Endometrial microvascular endothelial cells (primary cell): ENCODE results near the gene OBP2A. TPM values are rescaled to one million over a fixed set of nuclear protein-coding genes. Genes with fewer than 3 reads are reported as not detected.

Experiments
- in situ Hi-C: cut with HindIII; loops from 2 replicates; pipeline ENCODE4 v1.10.0; 2017; ENCODE audit warnings: low sequenced_read_pairs, low pct_unique_long_range_greater_than_20kb; ENCODE audit errors: inconsistent ontology term
- total RNA-seq: library from RNA; depleted of rRNA; stranded (reverse); fragments of >200 nt; gene quantifications from one replicate; pipeline ENCODE4 v1.2.3, GENCODE V29; 2015; ENCODE audit errors: inconsistent ontology term

Gene OBP2A
- total RNA-seq, 1 donor from 2014 or later = not detected

DNA sequence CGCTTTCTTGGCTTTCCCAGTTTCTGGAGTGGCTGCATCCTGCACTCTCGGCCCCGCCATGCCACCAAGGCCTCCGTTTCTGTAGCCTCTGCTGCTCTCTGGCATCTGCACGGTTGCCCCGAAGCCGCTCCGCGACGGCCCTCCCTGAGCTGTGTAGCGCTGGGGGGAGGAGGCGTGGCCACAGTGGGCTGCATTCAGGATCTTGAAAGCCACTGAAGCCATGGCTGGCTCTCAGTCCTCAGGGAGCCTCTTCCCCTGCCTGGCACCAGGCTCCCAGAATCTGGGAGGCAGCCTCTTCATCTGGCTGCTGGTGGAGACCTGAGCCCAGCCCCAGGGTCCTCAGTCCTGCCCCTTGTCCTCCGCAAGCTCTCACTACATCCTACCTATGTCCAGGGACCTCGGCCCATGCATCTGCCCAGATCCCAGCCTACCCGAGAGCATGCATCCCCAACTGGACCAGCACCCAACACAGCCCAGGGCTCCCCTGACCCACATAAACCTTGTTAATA lies 40.7 kb downstream of the OBP2A start:
- in situ Hi-C loops = no loop called here

DNA sequence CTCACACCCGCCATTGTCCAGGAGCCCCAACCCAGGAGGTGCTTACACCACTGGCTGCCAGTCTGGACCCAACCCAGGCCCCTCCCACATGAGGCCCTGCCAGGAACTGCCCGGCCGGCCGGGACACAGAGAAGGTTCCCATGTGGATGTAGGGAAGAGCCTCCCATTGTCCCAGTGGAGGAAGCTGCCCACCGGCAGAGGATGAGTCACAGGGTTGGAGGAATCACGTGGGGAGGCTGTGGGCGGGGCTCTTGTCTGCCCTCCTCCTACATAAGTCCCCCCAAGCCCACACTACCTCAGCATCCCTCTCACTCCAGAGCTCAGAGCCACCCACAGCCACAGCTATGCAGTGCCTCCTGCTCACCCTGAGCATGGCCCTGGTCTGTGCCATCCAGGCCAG lies 41.7 kb downstream of the OBP2A start:
- in situ Hi-C loops = no loop called here

DNA sequence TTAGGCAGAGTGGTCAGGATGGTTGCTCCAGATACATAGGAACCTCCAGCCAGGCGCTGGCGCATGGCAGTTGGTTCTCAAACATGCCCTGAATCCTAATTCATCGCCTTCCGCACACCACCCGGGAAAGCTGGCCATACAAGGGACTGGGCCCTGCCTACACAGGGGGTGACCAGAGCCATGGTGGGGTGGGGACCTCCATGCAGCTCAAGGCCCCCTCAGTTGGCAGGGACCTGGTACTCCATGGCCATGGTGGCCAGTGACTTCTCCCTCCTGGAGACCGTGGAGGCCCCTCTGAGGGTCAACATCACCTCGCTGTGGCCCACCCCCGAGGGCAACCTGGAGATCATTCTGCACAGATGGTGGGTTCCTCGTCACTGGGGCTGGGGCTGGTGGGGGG lies 42.4 kb downstream of the OBP2A start:
- in situ Hi-C loops = no loop called here

DNA sequence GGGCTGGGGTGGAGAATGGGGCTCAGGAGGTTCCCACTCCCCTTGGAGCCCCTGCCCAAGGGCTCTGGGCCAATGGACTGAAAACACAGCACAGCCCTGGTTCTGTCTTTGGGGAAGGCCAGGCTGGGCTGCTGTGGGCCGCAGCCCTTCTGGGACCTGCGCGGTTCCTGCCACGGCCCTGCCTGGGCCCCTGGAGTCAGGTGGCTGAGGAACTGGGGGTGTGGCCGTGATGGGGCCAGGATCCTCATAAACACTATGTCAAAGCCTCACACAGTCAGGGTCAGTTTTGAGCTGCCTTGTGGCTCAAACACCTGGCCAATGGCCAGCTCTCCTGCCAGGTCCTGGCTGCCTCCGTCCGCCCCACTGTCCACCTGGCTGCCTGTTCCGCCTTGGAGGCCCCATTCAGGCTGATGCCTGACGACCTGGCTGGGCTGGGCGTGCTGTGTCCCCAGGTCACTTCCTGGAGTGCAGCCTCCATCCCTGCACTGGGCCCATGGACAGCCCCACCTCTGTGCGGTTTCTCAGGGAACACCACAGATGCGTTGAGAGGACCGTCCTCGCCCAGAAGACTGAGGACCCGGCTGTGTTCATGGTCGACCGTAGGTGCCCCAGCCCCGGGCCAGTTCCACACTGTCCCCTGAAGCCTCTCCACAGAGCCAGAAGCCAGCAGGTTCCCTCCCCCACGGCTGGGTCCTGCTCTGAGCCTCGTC lies 43.1 kb downstream of the OBP2A start:
- in situ Hi-C loops = no loop called here

DNA sequence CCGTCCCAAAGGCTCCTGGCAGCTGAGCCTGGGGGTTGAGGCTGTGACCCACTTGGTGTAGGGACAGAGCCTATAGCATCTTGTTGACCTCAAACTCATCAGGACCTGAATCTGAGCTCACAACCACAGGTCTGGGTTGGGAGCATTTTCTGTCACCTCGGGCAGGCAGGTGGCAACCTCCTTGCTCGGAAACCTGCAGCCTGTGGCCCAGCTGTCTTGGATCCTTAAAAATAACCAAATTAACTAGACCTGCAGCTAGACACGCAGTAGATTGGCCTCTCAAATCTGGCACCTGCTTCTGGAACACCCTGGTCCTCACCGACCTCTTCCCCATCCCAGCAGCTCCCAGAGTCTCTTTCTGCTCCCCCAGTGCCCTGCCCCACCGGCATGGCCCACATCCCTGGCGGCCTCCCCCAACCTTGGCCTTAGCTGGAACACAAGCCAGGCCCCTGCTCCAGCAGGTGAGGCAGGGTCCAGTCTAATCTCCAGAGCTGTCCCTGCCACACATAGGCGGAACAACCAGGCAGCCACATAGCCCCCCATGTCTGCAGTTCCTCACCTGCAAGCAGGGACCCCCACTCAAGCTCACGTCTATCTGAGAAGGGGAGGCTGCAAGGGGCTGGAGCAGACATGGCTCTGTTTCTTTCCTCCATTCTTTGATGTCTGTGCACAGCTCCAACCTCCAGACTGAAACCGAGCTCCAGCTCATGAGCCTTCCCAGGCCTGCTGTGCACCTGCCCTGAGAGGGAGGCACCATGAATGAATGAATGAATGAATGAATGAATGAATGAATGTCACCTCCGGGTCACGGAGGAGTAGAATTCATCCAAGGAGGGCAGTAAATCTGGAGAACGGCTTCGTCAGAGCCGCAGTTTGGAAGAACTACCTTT lies 43.9 kb downstream of the OBP2A start:
- in situ Hi-C loops = no loop called here

DNA sequence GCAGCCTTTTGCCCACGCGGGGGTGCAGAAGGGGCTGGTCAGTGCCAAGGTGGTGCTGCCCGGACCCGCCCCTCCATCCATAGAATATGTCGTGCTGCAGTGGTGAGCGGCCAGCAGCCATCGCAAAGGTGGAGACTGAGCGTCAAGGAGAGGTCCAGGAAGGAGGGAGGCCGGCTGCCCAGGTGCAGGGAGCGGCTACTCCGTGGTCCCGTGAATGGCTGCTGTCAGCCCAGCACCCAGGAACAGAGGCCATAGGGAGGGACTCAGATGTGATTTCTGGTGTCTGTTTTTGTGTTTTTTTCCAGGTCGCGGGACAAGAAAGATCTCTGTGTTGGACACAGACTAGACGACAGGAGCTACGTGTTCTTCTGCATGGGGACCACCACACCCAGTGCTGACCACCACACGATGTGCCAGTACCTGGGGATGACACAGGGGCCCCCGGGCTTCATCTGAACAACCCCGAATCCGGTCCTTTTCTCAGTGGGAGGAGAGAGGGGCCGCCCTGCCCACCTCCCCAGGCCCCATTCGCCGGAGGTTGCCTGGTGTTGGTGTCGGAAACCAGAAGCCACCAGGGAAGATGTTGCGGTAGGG lies 44.7 kb downstream of the OBP2A start:
- in situ Hi-C loops = no loop called here

DNA sequence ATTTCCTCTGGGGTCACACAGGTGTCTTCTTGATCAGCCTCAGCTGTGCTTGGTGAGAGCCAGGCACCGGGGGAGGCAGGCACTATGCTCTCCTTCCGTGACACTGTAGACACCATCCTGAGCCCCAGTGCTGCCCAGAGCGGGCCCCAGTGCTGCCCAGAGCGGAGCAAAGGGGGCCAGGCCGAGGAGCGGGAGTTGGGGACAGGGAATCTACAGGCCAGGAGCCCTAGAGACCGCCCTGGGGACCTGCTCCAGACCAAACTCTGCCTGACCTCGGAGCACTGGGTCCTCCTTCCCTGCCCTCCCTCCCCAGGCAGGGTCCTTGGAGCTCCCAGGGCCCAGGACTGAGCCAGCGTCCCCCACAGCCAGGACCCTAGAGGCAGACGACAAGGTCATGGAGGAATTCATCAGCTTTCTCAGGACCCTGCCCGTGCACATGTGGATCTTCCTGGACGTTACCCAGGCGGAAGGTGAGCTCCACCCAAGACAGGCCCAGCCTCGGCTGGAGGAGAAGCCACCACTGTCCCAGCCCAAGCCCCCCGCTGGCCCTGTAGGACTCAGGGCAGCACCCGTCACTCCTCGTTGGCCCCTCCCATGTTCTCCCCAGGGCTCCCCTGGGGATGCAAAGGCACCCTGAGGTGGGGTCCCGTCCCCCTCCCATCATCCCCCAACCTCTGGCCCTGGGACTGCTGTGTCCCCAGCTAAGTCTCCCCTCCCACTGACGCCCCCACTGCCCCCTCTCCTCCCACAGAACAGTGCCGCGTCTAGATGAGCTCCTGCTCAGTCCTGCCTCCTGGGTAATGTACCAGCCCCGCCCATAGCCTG lies 45.8 kb downstream of the OBP2A start:
- in situ Hi-C loops = no loop called here

DNA sequence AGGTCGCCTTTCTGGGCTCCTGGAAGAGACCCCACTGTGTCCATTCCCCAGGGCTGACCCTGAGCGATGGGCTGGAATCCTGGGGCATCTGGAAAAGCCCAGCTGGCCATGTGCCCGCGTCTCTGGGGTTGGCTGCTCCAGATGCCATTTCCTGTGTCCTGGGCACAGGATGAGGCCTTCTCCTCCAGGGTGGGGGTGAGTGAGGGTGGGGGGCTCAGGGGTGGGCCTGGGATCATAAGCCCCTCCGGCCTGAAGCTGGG lies 46.3 kb downstream of the OBP2A start:
- in situ Hi-C loops = no loop called here

DNA sequence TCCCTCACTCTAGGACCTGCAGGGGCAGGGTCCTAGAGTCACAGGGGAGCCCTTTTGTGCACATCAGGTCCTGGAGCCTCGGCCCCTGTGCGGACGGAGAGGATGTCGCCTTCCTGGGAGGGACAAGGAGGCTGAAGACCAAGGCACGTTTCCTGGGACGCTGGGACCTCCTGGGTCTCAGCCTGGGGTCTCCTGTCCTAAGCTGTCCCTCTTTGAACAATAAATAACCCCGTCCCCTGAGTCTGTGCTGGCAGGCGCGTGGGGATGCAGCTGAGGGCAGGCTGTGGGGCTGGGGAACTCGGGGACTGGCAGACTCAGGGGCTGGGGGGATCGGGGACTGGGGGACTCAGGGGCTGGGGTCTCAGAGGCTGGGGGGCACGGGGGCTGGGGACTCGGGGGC lies 46.7 kb downstream of the OBP2A start:
- in situ Hi-C loops = no loop called here

DNA sequence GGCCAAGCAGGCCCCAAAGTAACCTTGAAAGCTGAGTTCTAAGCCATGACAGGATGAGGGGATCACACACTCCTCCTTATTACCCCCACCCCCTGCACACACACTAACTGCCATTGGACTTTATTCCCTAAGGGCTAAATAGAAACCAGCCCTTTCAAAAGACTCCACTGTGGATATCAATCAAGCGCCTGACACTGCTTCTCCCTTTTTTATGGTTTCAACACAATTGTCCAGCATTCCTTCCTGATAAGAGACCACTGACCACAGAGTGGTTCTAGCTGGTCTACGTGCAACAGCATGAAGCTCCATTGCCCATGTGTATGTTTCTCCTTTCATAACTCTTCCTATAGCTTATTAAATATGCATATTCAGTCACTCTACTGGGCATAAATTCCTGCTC lies 50.3 kb downstream of the OBP2A start:
- in situ Hi-C loops = no loop called here

Other genes with a start within 250 kb of the OBP2A start
- gene PPP1R26, start 66.3 kb upstream of the OBP2A start, total RNA-seq = 7.5 TPM
- 55.9 TPM for gene MRPS2, start 45.4 kb upstream of the OBP2A start, total RNA-seq
- gene LCN1, start 24.7 kb upstream of the OBP2A start, total RNA-seq = not detected
- not detected for gene PAEP, start 15.6 kb downstream of the OBP2A start, total RNA-seq
- gene GLT6D1, start 93.4 kb downstream of the OBP2A start, total RNA-seq = not detected
- gene LCN9, start 117.2 kb downstream of the OBP2A start, total RNA-seq = not detected
- not detected for gene SOHLH1, start 153.4 kb downstream of the OBP2A start, total RNA-seq
- not detected for gene KCNT1, start 156.1 kb downstream of the OBP2A start, total RNA-seq